IMR-90 (cell line): ENCODE data around the gene TMEM63B. TPM values are rescaled to one million over a fixed set of nuclear protein-coding genes. Genes with fewer than 3 reads are reported as not detected.

Source experiments
- ATAC-seq: fragments of 200-7000 bp; cut with Tn5 transposase; 2 replicates; pipeline ENCODE4 v1.9.1; 2020; ENCODE audit warnings: low read depth, mild to moderate bottlenecking, moderate library complexity
- BruUV-seq: library from RNA; stranded (reverse); fragments of 400-500 nt; replicated peaks from 2 replicates; lab custom pipeline; 2021; lab: Mats Ljungman, UMichigan
- CTCF ChIA-PET: fragments of 300-600 bp; formaldehyde crosslinking; extraction: SDS; loops from one replicate; lab custom pipeline; 2021; ENCODE audit warnings: antibody characterized with exemption; lab: Yijun Ruan, JAX
- POLR2A ChIA-PET: fragments of 300-600 bp; sonication (Branson Sonifier 250); formaldehyde crosslinking; loops from one replicate; lab custom pipeline; 2022; ENCODE audit warnings: antibody characterized with exemption; ENCODE audit not compliant: unreplicated experiment; lab: Charles Lee
- DNase-seq: peaks from one replicate; pipeline ENCODE4 v3.0.0; 2013
- H2AFZ ChIP-seq: replicated peaks from 2 replicates; pipeline ENCODE3; 2013; ENCODE audit warnings: low read length, mild to moderate bottlenecking; ENCODE audit not compliant: poor library complexity
- H2AK5ac ChIP-seq: 2 replicates; pipeline ENCODE4 v1.6.1; 2013; ENCODE audit warnings: low read depth, low read length, inconsistent platforms
- H2AK9ac ChIP-seq: replicated peaks from 2 replicates; pipeline ENCODE3; 2013; ENCODE audit warnings: mild to moderate bottlenecking, low read depth, low read length, moderate library complexity; ENCODE audit not compliant: poor library complexity
- H2BK120ac ChIP-seq: 2 replicates; pipeline ENCODE4 v1.6.1; 2013; ENCODE audit warnings: low read depth, low read length, inconsistent platforms
- H2BK15ac ChIP-seq: 3 replicates; pipeline ENCODE4 v1.6.1; 2013; ENCODE audit warnings: low read depth, low read length, inconsistent platforms
- H2BK20ac ChIP-seq: 2 replicates; pipeline ENCODE4 v1.6.1; 2013; ENCODE audit warnings: low read depth, mild to moderate bottlenecking, inconsistent platforms, low read length, moderate library complexity
- H2BK5ac ChIP-seq: 2 replicates; pipeline ENCODE4 v1.6.1; 2013; ENCODE audit warnings: mild to moderate bottlenecking, low read depth, low read length, inconsistent platforms; ENCODE audit not compliant: poor library complexity, severe bottlenecking
- H3K14ac ChIP-seq: replicated peaks from 2 replicates; pipeline ENCODE4 v1.6.1; 2013; ENCODE audit warnings: low read depth, low read length, inconsistent platforms
- H3K18ac ChIP-seq: 2 replicates; pipeline ENCODE4 v1.6.1; 2013; ENCODE audit warnings: low read depth, low read length, control low read depth
- H3K23ac ChIP-seq: 2 replicates; pipeline ENCODE4 v1.6.1; 2013; ENCODE audit warnings: low read depth, low read length, inconsistent platforms
- H3K27ac ChIP-seq: 2 replicates; pipeline ENCODE4 v1.5.1; 2013; ENCODE audit warnings: mild to moderate bottlenecking, control low read depth, low read length; ENCODE audit not compliant: insufficient read depth
- H3K27me3 ChIP-seq: 2 replicates; pipeline ENCODE4 v1.6.1; 2013; ENCODE audit warnings: low read length; ENCODE audit not compliant: control insufficient read depth, insufficient read depth
- H3K36me3 ChIP-seq: 2 replicates; pipeline ENCODE4 v1.6.1; 2013; ENCODE audit warnings: low read length, mixed read lengths; ENCODE audit not compliant: control insufficient read depth, insufficient read depth
- H3K4ac ChIP-seq: 2 replicates; pipeline ENCODE4 v1.6.1; 2013; ENCODE audit warnings: low read depth, low read length, inconsistent platforms
- H3K4me1 ChIP-seq: 2 replicates; pipeline ENCODE4 v1.6.1; 2013; ENCODE audit warnings: low read length, mixed read lengths; ENCODE audit not compliant: control insufficient read depth, insufficient read depth
- H3K4me2 ChIP-seq: 2 replicates; pipeline ENCODE4 v1.6.1; 2013; ENCODE audit warnings: low read depth, mild to moderate bottlenecking, control low read depth, low read length, moderate library complexity
- H3K4me3 ChIP-seq: 2 replicates; pipeline ENCODE4 v1.5.1; 2013; ENCODE audit warnings: low read depth, mild to moderate bottlenecking, control low read depth, low read length, moderate library complexity; ENCODE audit not compliant: insufficient read depth
- H3K56ac ChIP-seq: 2 replicates; pipeline ENCODE4 v1.6.1; 2013; ENCODE audit warnings: low read length, inconsistent platforms; ENCODE audit not compliant: insufficient read depth; ENCODE audit errors: extremely low read depth
- H3K79me1 ChIP-seq, 2 experiments: 2 replicates each; pipeline ENCODE4 v1.6.1; 2013; ENCODE audit warnings: low read length in 2 of 2, inconsistent platforms in 1 of 2, low read depth in 1 of 2
- H3K9ac ChIP-seq: 2 replicates; pipeline ENCODE4 v1.6.1; 2013; ENCODE audit warnings: low read depth, low read length, control low read depth
- H3K9me1 ChIP-seq: 2 replicates; pipeline ENCODE4 v1.6.1; 2013; ENCODE audit warnings: low read length, inconsistent platforms; ENCODE audit not compliant: insufficient read depth
- H3K9me3 ChIP-seq: 2 replicates; pipeline ENCODE4 v1.6.1; 2013; ENCODE audit warnings: low read length; ENCODE audit not compliant: control insufficient read depth, insufficient read depth
- H4K20me1 ChIP-seq: 2 replicates; pipeline ENCODE4 v1.6.1; 2013; ENCODE audit warnings: low read length, inconsistent platforms; ENCODE audit not compliant: insufficient read depth
- H4K5ac ChIP-seq: 2 replicates; pipeline ENCODE4 v1.6.1; 2013; ENCODE audit warnings: mild to moderate bottlenecking, low read depth, low read length, control low read depth
- H4K8ac ChIP-seq, 2 experiments: 2 replicates each; pipeline ENCODE4 v1.6.1; 2013; ENCODE audit warnings: low read depth in 2 of 2, low read length in 2 of 2, control low read depth in 1 of 2, inconsistent platforms in 1 of 2
- H4K91ac ChIP-seq: 2 replicates; pipeline ENCODE4 v1.6.1; 2013; ENCODE audit warnings: low read depth, low read length, inconsistent platforms; ENCODE audit not compliant: insufficient read depth
- CEBPB ChIP-seq: IDR thresholded peaks from 2 replicates; pipeline ENCODE4 v1.6.1; 2012; ENCODE audit warnings: low read depth, low read length, improper control_type of control experiment
- CTCF ChIP-seq: conservative IDR thresholded peaks from 2 replicates; pipeline ENCODE4 v1.5.1; 2012; ENCODE audit warnings: mild to moderate bottlenecking, low read depth, low read length, improper control_type of control experiment
- ELK1 ChIP-seq: fragments of 150-350 bp; IDR thresholded peaks from 2 replicates; pipeline ENCODE4 v1.6.1; 2016; ENCODE audit warnings: low read depth, mild to moderate bottlenecking, low read length, moderate library complexity, borderline replicate concordance
- FOS ChIP-seq: fragments of 150-350 bp; IDR thresholded peaks from 2 replicates; pipeline ENCODE4 v1.6.1; 2016; ENCODE audit warnings: low read depth, low read length
- MAFK ChIP-seq: IDR thresholded peaks from 2 replicates; pipeline ENCODE4 v1.6.1; 2012; ENCODE audit warnings: low read depth, low read length, improper control_type of control experiment
- USF2 ChIP-seq: fragments of 150-350 bp; IDR thresholded peaks from 2 replicates; pipeline ENCODE4 v1.6.1; 2017; ENCODE audit warnings: mild to moderate bottlenecking, antibody characterized with exemption, low read length, low read depth
- WGBS, 2 experiments: methylation state at CpG; one replicate each; pipeline versions ENCODE4 v1.1.5 to v1.1.7; 2013; ENCODE audit warnings: missing lambda C conversion rate in 2 of 2; ENCODE audit not compliant: insufficient read length in 1 of 2; ENCODE audit errors: extremely low coverage in 2 of 2; 5-methylcytosine and 5-hydroxymethylcytosine counted together
- dilution Hi-C: fragments of 300-500 bp; cut with HindIII; formaldehyde crosslinking; loops from one replicate; pipeline ENCODE4 v1.14.3; 2018; ENCODE audit warnings: low sequenced_read_pairs; ENCODE audit not compliant: unreplicated experiment
- in situ Hi-C: fragments of 300-500 bp; cut with MboI; formaldehyde crosslinking; loops from 3 replicates; pipeline ENCODE4 v1.14.3; 2019; ENCODE audit warnings: low sequenced_read_pairs, inconsistent platforms, mixed read lengths
- intact Hi-C: fragments of 100-400 bp; cut with micrococcal nuclease; formaldehyde crosslinking; loops from 2 replicates; pipeline ENCODE4 v1.10.0; 2022
- polyA plus RNA-seq, 3 experiments: library from polyadenylated mRNA; depleted of rRNA; stranded (reverse); fragments of >200 nt; gene quantifications; 2 replicates each; pipeline ENCODE4 v1.2.3, GENCODE V29; 2012; ENCODE audit warnings: low replicate concordance in 1 of 3
- total RNA-seq: library from RNA; depleted of rRNA; stranded (reverse); fragments of >200 nt; gene quantifications from 2 replicates; pipeline ENCODE4 v1.2.3, GENCODE V29; 2012

TMEM63B gene
- total and polyA plus RNA-seq, 2 of the 4 experiments (the other 2 are of a cell fraction), result 12.2 to 42.6 TPM

GRCh38 chr6:44193307-44193910 is 66.1 kb downstream of the TMEM63B start:
- Histone ChIP-seq H2AK9ac (no peak overlapping the region), H3K4me2 (no peak overlapping the region), H3K4ac (no peak overlapping the region), H4K8ac (no peak overlapping the region), H3K36me3 (no peaks in the 10 kb centered on the region), H4K91ac (no peak overlapping the region), H2AFZ (no peak overlapping the region), H3K9me1 (no peaks in the 10 kb centered on the region), H2BK120ac (no peak overlapping the region), H2BK20ac (no peak overlapping the region), H3K56ac (no peak overlapping the region), H3K27me3 (peaks cover 18% of the 10 kb centered on the region), H2BK5ac (no peak overlapping the region), H2AK5ac (no peak overlapping the region), H3K9ac (no peak overlapping the region), H3K23ac (no peak overlapping the region), H3K9me3 (no peaks in the 10 kb centered on the region), H3K79me1 (no peaks in the 10 kb centered on the region), H3K27ac (no peak overlapping the region), H3K14ac (no peak overlapping the region), H3K4me3 (no peak overlapping the region), H4K5ac (no peak overlapping the region), H3K18ac (no peak overlapping the region), H4K20me1 (no peaks in the 10 kb centered on the region), H3K4me1 (no peaks in the 10 kb centered on the region), H2BK15ac (no peak overlapping the region)
- no peak for DNase-seq
- dilution Hi-C loops, result no loop called here
- no peak for TF ChIP-seq USF2
- TF ChIP-seq MAFK, result no peak
- no peak for TF ChIP-seq ELK1
- TF ChIP-seq CTCF, result no peak
- no peak for TF ChIP-seq FOS
- no peak for TF ChIP-seq CEBPB
- WGBS, 2 experiments, result 90% methylated on average over 2 of the region's 8 CpGs; no CpG with 5 or more reads in 1 of the 2 experiments
- BruUV-seq, result no TSS peak
- in situ Hi-C loops, result no loop called here
- CTCF ChIA-PET, result interaction anchor here (1.4 kb wide), 1 partner anchor 11 kb away, joined by 3 read pairs; no protein-coding TSS in a partner anchor
- POLR2A ChIA-PET, result no interaction called here
- no peak for ATAC-seq
- intact Hi-C loops, result no loop called here
